GM23248 (cell line): ENCODE data around the gene GALE. TPM values are rescaled to one million over a fixed set of nuclear protein-coding genes. Genes with fewer than 3 reads are reported as not detected.

Source experiments
- DNase-seq: peaks from one replicate; pipeline ENCODE4 v3.0.0-alpha.2; 2015
- H2AFZ ChIP-seq: fragments of 200-600 bp; sonication (generic); 2 replicates; pipeline ENCODE4 v1.6.1; 2016; ENCODE audit warnings: antibody characterized with exemption
- H3F3A ChIP-seq: fragments of 200-600 bp; sonication (generic); 2 replicates; pipeline ENCODE4 v1.6.1; 2016; ENCODE audit warnings: mild to moderate bottlenecking, antibody characterized with exemption, mixed run types; ENCODE audit not compliant: insufficient read depth
- H3K27ac ChIP-seq: fragments of 200-600 bp; sonication (generic); 2 replicates; pipeline ENCODE4 v1.5.1; 2016; ENCODE audit warnings: mild to moderate bottlenecking
- H3K27me3 ChIP-seq: fragments of 200-600 bp; sonication (generic); replicated peaks from 2 replicates; pipeline ENCODE4 v1.6.1; 2016; ENCODE audit warnings: mild to moderate bottlenecking; ENCODE audit not compliant: insufficient read depth
- H3K36me3 ChIP-seq: fragments of 200-600 bp; sonication (generic); 2 replicates; pipeline ENCODE4 v1.6.1; 2016; ENCODE audit warnings: low read depth, mild to moderate bottlenecking
- H3K4me1 ChIP-seq: fragments of 200-600 bp; sonication (generic); 2 replicates; pipeline ENCODE4 v1.6.1; 2016; ENCODE audit warnings: mild to moderate bottlenecking; ENCODE audit not compliant: insufficient read depth
- H3K4me2 ChIP-seq: fragments of 200-600 bp; sonication (generic); one replicate; pipeline ENCODE4 v1.6.1; 2016; ENCODE audit warnings: mild to moderate bottlenecking; ENCODE audit not compliant: unreplicated experiment
- H3K4me3 ChIP-seq: fragments of 200-600 bp; sonication (generic); 2 replicates; pipeline ENCODE4 v1.5.1; 2016; ENCODE audit warnings: mild to moderate bottlenecking
- H3K79me2 ChIP-seq: fragments of 200-600 bp; sonication (generic); 2 replicates; pipeline ENCODE4 v1.6.1; 2016; ENCODE audit warnings: mild to moderate bottlenecking; ENCODE audit not compliant: insufficient read depth
- H3K9ac ChIP-seq: fragments of 200-600 bp; sonication (generic); 2 replicates; pipeline ENCODE4 v1.6.1; 2016; ENCODE audit warnings: mild to moderate bottlenecking
- H3K9me2 ChIP-seq: fragments of 200-600 bp; sonication (generic); 2 replicates; pipeline ENCODE4 v1.6.1; 2016; ENCODE audit warnings: mixed run types, mild to moderate bottlenecking, moderate library complexity; ENCODE audit not compliant: insufficient read depth
- H3K9me3 ChIP-seq: fragments of 200-600 bp; sonication (generic); one replicate; pipeline ENCODE4 v1.6.1; 2017; ENCODE audit warnings: low read depth
- H4K20me1 ChIP-seq: fragments of 200-600 bp; sonication (generic); 2 replicates; pipeline ENCODE4 v1.6.0; 2016; ENCODE audit not compliant: insufficient read depth
- EZH2 ChIP-seq: fragments of 200-600 bp; sonication (generic); IDR thresholded peaks from 2 replicates; pipeline ENCODE4 v1.6.1; 2018; ENCODE audit warnings: antibody characterized with exemption, mild to moderate bottlenecking; ENCODE audit not compliant: insufficient read depth, poor library complexity, severe bottlenecking
- EZH2phosphoT487 ChIP-seq: fragments of 200-600 bp; sonication (generic); IDR thresholded peaks from 2 replicates; pipeline ENCODE4 v1.6.1; 2018; ENCODE audit warnings: antibody characterized with exemption, moderate library complexity, mild to moderate bottlenecking, low read depth; ENCODE audit not compliant: insufficient read depth
- WGBS, 2 experiments: methylation state at CpG; one replicate each; pipeline ENCODE4 v1.1.6; 2015 to 2017; ENCODE audit warnings: low lambda C conversion rate in 2 of 2, low coverage in 1 of 2; ENCODE audit errors: missing lambda C conversion rate in 2 of 2; 5-methylcytosine and 5-hydroxymethylcytosine counted together
- in situ Hi-C: fragments of 300-500 bp; cut with MboI; formaldehyde crosslinking; loops from 2 replicates; pipeline ENCODE4 v1.15.0; 2020
- polyA plus RNA-seq: library from polyadenylated mRNA; unstranded; fragments of >200 nt; fragmentation: Nextera tagmentation; extraction: Ambion mirVana; gene quantifications from 2 replicates; pipeline ENCODE4 v1.2.1, GENCODE V29; 2016
- total RNA-seq: library from RNA; depleted of rRNA; stranded (reverse); fragments of >200 nt; shearing (Covaris generic); gene quantifications from 2 replicates; pipeline ENCODE4 v1.2.3, GENCODE V29; 2014

GALE gene
- total and polyA plus RNA-seq, 2 experiments from 2014 or later = 20.9 to 23.5 TPM

GRCh38 chr1:23792151-23792945 lies 8.2 kb downstream of the GALE start:
- peak; percentile 36 for DNase-seq
- no peaks in the 10 kb centered on the region for H3K27me3 ChIP-seq
- peak overlapping the region; percentile 88 for H3K4me2 ChIP-seq
- H3K9ac ChIP-seq = peak overlapping the region; percentile 85
- H3K79me2 ChIP-seq = peaks cover 38% of the 10 kb centered on the region
- H3K27ac ChIP-seq = no peak overlapping the region
- no peak for TF ChIP-seq EZH2phosphoT487
- no peak for TF ChIP-seq EZH2
- H3F3A ChIP-seq = peaks cover 24% of the 10 kb centered on the region
- H2AFZ ChIP-seq = no peak overlapping the region
- peaks cover 10% of the 10 kb centered on the region for H3K4me1 ChIP-seq
- WGBS, 2 experiments = 52 to 63% methylated on average over 18 to 19 of the region's 19 CpGs
- in situ Hi-C loops = no loop called here
- H3K4me3 ChIP-seq = peak overlapping the region; percentile 97
- no peaks in the 10 kb centered on the region for H3K9me3 ChIP-seq
- no peaks in the 10 kb centered on the region for H4K20me1 ChIP-seq
- no peaks in the 10 kb centered on the region for H3K9me2 ChIP-seq
- peaks cover 6% of the 10 kb centered on the region; the same call in 1 of the 2 replicates for H3K36me3 ChIP-seq

- H3K4me2 ChIP-seq = peak overlapping the region; percentile 88
- peak overlapping the region; percentile 97 for H3K4me3 ChIP-seq
- no peaks in the 10 kb centered on the region for H3K9me3 ChIP-seq
- peaks cover 13% of the 10 kb centered on the region; the same call in 1 of the 2 replicates for H3K36me3 ChIP-seq
- H3K79me2 ChIP-seq = peaks cover 38% of the 10 kb centered on the region
- H3K9ac ChIP-seq = peak overlapping the region; percentile 85
- H3K4me1 ChIP-seq = peaks cover 10% of the 10 kb centered on the region
- no peaks in the 10 kb centered on the region for H4K20me1 ChIP-seq
- peaks cover 24% of the 10 kb centered on the region for H3F3A ChIP-seq
- no peaks in the 10 kb centered on the region for H3K9me2 ChIP-seq
- H3K27me3 ChIP-seq = no peaks in the 10 kb centered on the region
- no peak for TF ChIP-seq EZH2phosphoT487
- no peak for TF ChIP-seq EZH2
- in situ Hi-C loops = no loop called here
- 1 to 3% methylated on average over 14 to 15 of the region's 15 CpGs for WGBS, 2 experiments
- H3K27ac ChIP-seq = no peak overlapping the region
- H2AFZ ChIP-seq = peak overlapping the region; percentile 85
- DNase-seq = peak; percentile 55
These were observed 9.0 kb downstream of the GALE start for GRCh38 chr1:23791516-23792047.

- no peaks in the 10 kb centered on the region for H4K20me1 ChIP-seq
- H3K27ac ChIP-seq = peak within 1 kb of the TSS; percentile 62
- no peaks in the 10 kb centered on the region for H3K27me3 ChIP-seq
- H3K4me2 ChIP-seq = peak within 1 kb of the TSS; percentile 94
- TF ChIP-seq EZH2phosphoT487 (no peak), EZH2 (no peak)
- peak within 1 kb of the TSS; percentile 97 for H3K4me3 ChIP-seq
- peaks cover 24% of the 10 kb centered on the region for H3F3A ChIP-seq
- H2AFZ ChIP-seq = peak within 1 kb of the TSS; percentile 85
- DNase-seq = peak; percentile 98
- peak within 1 kb of the TSS; percentile 85 for H3K9ac ChIP-seq
- peaks cover 38% of the 10 kb centered on the region for H3K79me2 ChIP-seq
- in situ Hi-C loops = no loop called here
- H3K9me3 ChIP-seq = no peaks in the 10 kb centered on the region
- H3K4me1 ChIP-seq = peaks cover 10% of the 10 kb centered on the region
- 2% methylated on average over 36 to 47 of the region's 47 CpGs for WGBS, 2 experiments
- H3K36me3 ChIP-seq = peaks cover 17% of the 10 kb centered on the region
- H3K9me2 ChIP-seq = no peaks in the 10 kb centered on the region
These were observed 9.6 kb downstream of the GALE start, which contains the start of gene LYPLA2 for GRCh38 chr1:23790696-23791515. LYPLA2 (plus strand) TSS chr1:23791145; CDS start chr1:23792683, 1,538 bp downstream.

- in situ Hi-C loops = no loop called here
- TF ChIP-seq EZH2 (no peak), EZH2phosphoT487 (no peak)
- H3K9me2 ChIP-seq = no peaks in the 10 kb centered on the region
- no peaks in the 10 kb centered on the region for H3K9me3 ChIP-seq
- H3K79me2 ChIP-seq = peaks cover 49% of the 10 kb centered on the region
- 94 to 100% methylated on average over 3 of the region's 3 CpGs for WGBS, 2 experiments
- peaks cover 25% of the 10 kb centered on the region for H3K36me3 ChIP-seq
- H3K4me1 ChIP-seq = peaks cover 10% of the 10 kb centered on the region
- DNase-seq = no peak
- H3K4me3 ChIP-seq = no peak overlapping the region
- H3F3A ChIP-seq = peaks cover 24% of the 10 kb centered on the region
- H3K27me3 ChIP-seq = no peaks in the 10 kb centered on the region
- no peak overlapping the region for H3K27ac ChIP-seq
- H2AFZ ChIP-seq = no peak overlapping the region
- no peaks in the 10 kb centered on the region for H4K20me1 ChIP-seq
- H3K4me2 ChIP-seq = no peak overlapping the region
- H3K9ac ChIP-seq = no peak overlapping the region
These were observed 11.9 kb downstream of the GALE start for GRCh38 chr1:23788695-23789094.
